ENCODE results near the gene CR1.
"Not testable (repeated sequence)": the region's sequence is repeated elsewhere in the genome, so short reads cannot be mapped to it uniquely, and the experiment has no call there.

CR1 gene

DNA sequence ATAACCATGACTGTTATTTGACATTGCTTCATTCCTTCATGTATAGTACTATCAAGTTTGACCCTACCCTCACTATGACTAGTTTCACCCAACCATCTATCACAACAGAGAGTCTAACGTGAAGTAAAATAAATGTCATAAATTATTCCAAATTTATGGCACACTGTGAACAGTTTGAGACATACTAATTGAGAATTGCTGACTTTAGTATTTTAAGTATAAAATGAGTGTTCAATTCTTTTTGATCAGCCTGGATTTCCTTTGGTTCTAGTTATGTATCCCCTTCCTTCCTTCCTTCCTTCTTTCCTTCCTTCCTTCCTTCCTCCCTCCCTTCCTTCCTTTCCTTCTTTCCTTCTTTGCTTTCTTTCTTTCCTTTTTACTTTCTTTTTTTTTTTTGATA, 14.5 kb downstream of the CR1 start:
- Histone ChIP-seq H3K27me3 (ENCODE audit: insufficient read depth, low read length) (no peaks in the 10 kb centered on the region), H3K4me3 (ENCODE audit: low read length) (no peak overlapping the region)

DNA sequence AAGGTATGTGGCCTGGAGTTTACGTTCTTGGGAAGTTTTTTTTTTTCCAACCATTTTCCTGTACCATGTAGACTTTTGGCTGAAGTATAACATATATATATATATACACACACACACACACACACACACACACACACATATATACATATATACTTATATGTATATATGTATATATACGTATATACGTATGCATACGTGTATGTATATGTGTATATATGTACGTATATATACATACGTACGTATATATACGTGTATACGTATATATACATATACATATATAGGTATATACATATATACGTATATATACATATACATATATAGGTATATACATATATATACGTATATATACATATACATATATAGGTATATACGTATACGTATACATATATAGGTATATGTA, 18.9 kb downstream of the CR1 start:
- H3K4me3 ChIP-seq (ENCODE audit: low read length) = no peak overlapping the region
- H3K9ac ChIP-seq (ENCODE audit: low read depth, low read length) = no peak overlapping the region
- H3K9me3 ChIP-seq (ENCODE audit: insufficient read depth, low read depth, low read length) = no peaks in the 10 kb centered on the region
- no peaks in the 10 kb centered on the region for H3K36me3 ChIP-seq (ENCODE audit: insufficient read depth, low read depth, low read length)
- no peaks in the 10 kb centered on the region for H3K4me1 ChIP-seq (ENCODE audit: insufficient read depth, low read length)
- no peak overlapping the region for H3K27ac ChIP-seq (ENCODE audit: low read length)
- H3K27me3 ChIP-seq (ENCODE audit: insufficient read depth, low read length) = no peaks in the 10 kb centered on the region

More for the DNA sequence above, 14.5 kb downstream of the CR1 start:
- Histone ChIP-seq H3K9ac (ENCODE audit: low read depth, low read length) (no peak overlapping the region), H3K36me3 (ENCODE audit: insufficient read depth, low read depth, low read length) (no peaks in the 10 kb centered on the region), H3K9me3 (ENCODE audit: insufficient read depth, low read depth, low read length) (no peaks in the 10 kb centered on the region), H3K27ac (ENCODE audit: low read length) (no peak overlapping the region), H3K4me1 (ENCODE audit: insufficient read depth, low read length) (no peaks in the 10 kb centered on the region)

DNA sequence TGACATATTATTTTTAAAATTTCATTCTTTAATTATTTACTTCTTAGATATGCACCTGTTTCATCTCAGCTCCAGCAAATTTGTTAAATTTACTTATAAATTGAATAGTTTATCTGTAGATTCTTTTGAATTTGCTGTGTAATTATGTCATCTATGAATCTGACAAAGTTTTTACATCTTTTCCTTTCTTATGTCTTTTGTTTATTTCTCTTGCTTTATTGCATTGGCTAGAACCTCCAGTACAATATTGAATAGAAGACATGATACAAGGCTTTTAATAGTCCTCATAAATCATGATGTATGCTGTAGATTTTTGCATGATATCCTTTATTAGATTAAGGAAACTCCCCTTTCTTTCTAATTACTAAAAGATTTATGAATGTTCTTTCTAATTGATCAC, 20.8 kb downstream of the CR1 start:
- Histone ChIP-seq H3K27ac (ENCODE audit: low read length) (no peak overlapping the region), H3K4me1 (ENCODE audit: insufficient read depth, low read length) (no peaks in the 10 kb centered on the region), H3K4me3 (ENCODE audit: low read length) (no peak overlapping the region), H3K36me3 (ENCODE audit: insufficient read depth, low read depth, low read length) (no peaks in the 10 kb centered on the region), H3K27me3 (ENCODE audit: insufficient read depth, low read length) (no peaks in the 10 kb centered on the region), H3K9me3 (ENCODE audit: insufficient read depth, low read depth, low read length) (no peaks in the 10 kb centered on the region), H3K9ac (ENCODE audit: low read depth, low read length) (no peak overlapping the region)

DNA sequence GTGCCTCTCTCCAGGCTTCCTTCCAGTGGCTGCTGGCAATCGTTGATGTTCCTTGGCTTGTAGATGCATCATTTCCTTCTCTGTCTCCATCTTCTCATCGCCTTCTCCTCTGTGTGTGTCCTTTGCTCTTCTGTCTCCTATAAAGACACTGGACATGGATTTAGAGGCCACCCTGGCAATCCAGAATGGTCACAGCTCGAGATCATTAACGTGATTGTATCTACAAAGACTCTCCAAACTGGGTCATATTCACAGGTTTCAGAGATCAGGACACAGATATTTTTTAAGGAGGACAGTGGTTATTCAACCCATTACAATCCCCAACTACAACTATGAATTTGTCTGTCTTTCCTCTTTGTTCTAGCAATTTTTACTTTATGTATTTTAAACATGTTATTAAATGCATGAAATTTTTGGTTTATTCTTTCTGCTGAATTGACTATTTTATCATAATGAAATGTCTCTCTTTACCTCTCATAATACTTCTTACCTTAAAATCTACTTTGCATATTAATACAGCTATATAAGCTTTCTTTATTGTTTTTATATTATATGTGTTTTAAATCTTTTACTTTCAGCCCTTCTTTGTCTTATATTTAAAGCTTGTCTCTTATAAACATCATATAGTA, 22.8 kb downstream of the CR1 start:
- Histone ChIP-seq H3K4me3 (ENCODE audit: low read length) (no peak overlapping the region), H3K9me3 (ENCODE audit: insufficient read depth, low read depth, low read length) (no peaks in the 10 kb centered on the region), H3K9ac (ENCODE audit: low read depth, low read length) (no peak overlapping the region), H3K27ac (ENCODE audit: low read length) (no peak overlapping the region), H3K27me3 (ENCODE audit: insufficient read depth, low read length) (no peaks in the 10 kb centered on the region), H3K4me1 (ENCODE audit: insufficient read depth, low read length) (no peaks in the 10 kb centered on the region), H3K36me3 (ENCODE audit: insufficient read depth, low read depth, low read length) (no peaks in the 10 kb centered on the region)

DNA sequence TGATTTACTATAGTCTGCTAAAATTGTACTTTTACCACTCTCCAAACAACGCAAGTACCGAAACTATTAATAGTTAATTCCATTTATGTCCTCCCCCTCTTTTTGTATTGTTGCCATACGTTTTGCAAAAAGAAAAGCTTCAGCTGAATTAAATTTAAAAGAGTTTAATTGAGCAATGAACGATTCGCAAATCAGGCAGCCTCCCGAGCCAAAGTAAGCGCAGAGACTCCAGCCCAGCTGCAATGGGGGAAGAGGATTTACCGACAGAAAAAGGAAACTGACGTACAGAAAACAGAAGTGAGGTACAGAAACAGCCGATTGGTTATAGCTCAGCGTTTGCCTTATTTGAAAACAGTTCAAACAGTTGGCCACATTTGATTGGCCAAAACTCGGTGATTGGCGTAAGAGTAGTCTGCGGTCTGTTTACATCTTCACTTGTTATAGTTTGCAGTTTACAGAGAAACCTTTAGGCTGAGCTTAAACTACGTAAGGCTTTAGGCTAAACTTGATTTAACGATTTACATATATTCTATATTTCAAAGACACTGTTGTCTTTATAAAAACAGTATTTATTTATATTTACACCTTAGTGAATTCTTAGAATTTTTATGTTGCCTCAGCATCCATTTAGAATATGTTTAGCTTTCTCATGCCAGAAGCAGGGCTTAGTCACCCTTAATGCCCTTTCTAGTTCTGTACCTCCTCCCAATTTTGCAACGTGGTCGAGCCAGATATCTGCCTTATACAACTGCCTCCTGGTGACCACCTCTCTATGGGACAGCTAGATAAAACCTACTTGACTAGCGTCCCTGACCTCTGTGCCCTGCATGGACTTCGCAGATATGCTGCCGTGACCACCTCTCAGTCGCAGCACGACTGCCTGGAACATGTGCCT, 23.8 kb downstream of the CR1 start:
- Histone ChIP-seq H3K9ac (ENCODE audit: low read depth, low read length) (no peak overlapping the region), H3K27ac (ENCODE audit: low read length) (no peak overlapping the region), H3K36me3 (ENCODE audit: insufficient read depth, low read depth, low read length) (no peaks in the 10 kb centered on the region), H3K27me3 (ENCODE audit: insufficient read depth, low read length) (no peaks in the 10 kb centered on the region), H3K4me3 (ENCODE audit: low read length) (no peak overlapping the region), H3K9me3 (ENCODE audit: insufficient read depth, low read depth, low read length) (no peaks in the 10 kb centered on the region), H3K4me1 (ENCODE audit: insufficient read depth, low read length) (no peaks in the 10 kb centered on the region)

DNA sequence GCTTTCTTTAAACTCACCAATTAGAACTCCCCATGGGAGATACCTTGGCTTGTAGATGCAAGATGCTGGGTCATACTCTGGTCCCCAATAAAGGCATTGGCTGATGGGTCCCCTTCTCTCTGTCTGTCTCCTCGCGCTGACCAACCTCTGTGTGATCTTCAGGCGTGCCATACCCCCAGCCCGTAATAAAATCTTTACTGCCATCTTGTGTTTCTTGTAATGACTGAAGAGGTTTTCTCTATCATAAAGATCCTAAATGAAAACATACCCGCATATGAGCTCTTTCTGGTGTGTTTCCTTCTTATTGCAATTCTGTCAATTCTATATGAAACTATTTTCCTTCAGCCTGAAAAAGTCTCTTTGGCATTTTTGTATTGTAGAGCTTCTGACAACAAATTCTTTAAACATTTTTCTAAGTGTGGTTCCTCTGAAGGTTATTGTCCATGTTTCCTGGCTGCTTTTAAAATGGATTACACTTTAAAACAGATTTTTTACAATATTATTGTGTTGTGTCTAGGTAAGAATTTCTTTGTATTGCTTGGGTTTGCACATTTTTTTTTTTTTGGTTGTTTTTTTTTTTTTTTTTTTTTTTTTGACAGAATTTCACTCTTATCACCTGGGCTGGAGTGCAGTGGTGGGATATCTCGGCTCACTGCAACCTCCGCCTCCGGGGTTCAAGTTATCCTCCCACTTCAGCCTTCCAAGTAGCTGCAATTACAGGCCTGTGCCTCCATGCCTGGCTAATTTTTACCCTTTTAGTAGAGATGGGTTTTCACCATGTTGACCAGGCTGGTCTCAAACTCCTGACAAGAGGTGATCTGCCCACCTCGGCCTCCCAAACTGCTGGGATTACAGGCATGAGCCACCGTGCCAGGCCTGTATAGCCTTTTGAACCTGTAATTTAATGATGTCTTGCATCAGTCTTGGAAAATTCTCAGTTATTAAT, 24.7 kb downstream of the CR1 start:
- H3K4me3 ChIP-seq (ENCODE audit: low read length); H3K27ac ChIP-seq (ENCODE audit: low read length); H3K4me1 ChIP-seq (ENCODE audit: insufficient read depth, low read length); H3K9me3 ChIP-seq (ENCODE audit: insufficient read depth, low read depth, low read length); H3K27me3 ChIP-seq (ENCODE audit: insufficient read depth, low read length); H3K9ac ChIP-seq (ENCODE audit: low read depth, low read length); H3K36me3 ChIP-seq (ENCODE audit: insufficient read depth, low read depth, low read length): not testable (repeated sequence)

DNA sequence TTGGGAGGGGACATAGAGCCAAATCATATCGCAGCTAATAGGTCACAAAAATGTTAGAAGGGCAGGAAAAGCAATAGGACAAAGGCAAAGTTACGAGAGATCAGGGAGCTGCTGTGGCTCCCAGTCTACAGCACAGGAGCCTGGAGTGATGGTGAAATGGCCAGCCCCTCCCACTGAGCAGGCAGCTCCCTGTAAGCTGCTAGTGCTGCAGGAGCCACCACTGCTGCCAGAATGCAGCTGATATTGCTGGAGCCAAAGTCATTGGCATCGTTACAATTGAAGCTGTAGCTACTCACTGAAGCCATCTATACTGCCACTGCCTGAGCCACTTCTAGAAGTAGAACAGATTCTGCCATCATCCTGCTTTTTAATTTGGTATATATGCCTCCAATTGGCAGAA, 29.3 kb downstream of the CR1 start:
- H3K4me1 ChIP-seq (ENCODE audit: insufficient read depth, low read length); H3K27me3 ChIP-seq (ENCODE audit: insufficient read depth, low read length); H3K36me3 ChIP-seq (ENCODE audit: insufficient read depth, low read depth, low read length); H3K9ac ChIP-seq (ENCODE audit: low read depth, low read length); H3K4me3 ChIP-seq (ENCODE audit: low read length); H3K9me3 ChIP-seq (ENCODE audit: insufficient read depth, low read depth, low read length); H3K27ac ChIP-seq (ENCODE audit: low read length): not testable (repeated sequence)

DNA sequence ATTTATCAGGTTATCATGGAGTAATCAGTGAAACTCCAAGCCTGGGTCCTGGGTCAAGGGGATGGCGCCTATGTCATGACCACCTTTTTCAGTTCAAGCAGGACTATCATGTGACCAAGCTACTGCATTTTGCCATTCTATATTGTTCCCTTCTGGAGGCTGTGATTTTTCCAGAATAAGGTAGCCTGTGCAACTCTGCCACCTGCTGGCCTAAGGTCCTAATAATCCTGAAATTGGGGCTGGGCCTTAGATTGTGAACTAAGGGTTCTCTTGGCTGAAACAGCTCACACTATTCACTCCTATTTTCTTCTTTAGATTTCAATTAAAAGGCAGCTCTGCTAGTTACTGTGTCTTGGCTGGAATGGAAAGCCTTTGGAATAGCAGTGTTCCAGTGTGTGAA, 32.4 kb downstream of the CR1 start:
- H3K4me1 ChIP-seq (ENCODE audit: insufficient read depth, low read length); H3K36me3 ChIP-seq (ENCODE audit: insufficient read depth, low read depth, low read length); H3K4me3 ChIP-seq (ENCODE audit: low read length); H3K9ac ChIP-seq (ENCODE audit: low read depth, low read length); H3K27me3 ChIP-seq (ENCODE audit: insufficient read depth, low read length); H3K9me3 ChIP-seq (ENCODE audit: insufficient read depth, low read depth, low read length); H3K27ac ChIP-seq (ENCODE audit: low read length): not testable (repeated sequence)

DNA sequence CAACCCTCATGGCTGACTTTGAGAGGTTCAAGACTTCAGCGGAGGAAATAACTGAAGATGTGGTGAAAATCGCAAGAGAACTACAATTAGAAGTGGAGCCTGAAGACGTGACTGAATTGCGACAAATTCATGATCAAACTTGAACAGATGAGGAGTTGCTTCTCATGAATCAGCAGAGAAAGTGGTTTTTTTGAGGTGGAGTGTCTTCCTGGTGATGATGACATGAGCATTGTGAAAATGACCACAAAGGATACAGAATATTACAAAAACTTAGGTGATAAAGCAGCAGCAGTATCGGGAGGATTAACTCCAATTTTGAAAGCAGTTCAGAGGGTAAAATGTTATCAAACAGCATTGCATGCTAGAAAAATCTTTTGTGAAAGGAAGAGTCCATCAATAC, 40.3 kb downstream of the CR1 start:
- not testable (repeated sequence) for H3K27ac ChIP-seq (ENCODE audit: low read length); H3K36me3 ChIP-seq (ENCODE audit: insufficient read depth, low read depth, low read length); H3K9ac ChIP-seq (ENCODE audit: low read depth, low read length); H3K4me3 ChIP-seq (ENCODE audit: low read length); H3K27me3 ChIP-seq (ENCODE audit: insufficient read depth, low read length); H3K9me3 ChIP-seq (ENCODE audit: insufficient read depth, low read depth, low read length); H3K4me1 ChIP-seq (ENCODE audit: insufficient read depth, low read length)

DNA sequence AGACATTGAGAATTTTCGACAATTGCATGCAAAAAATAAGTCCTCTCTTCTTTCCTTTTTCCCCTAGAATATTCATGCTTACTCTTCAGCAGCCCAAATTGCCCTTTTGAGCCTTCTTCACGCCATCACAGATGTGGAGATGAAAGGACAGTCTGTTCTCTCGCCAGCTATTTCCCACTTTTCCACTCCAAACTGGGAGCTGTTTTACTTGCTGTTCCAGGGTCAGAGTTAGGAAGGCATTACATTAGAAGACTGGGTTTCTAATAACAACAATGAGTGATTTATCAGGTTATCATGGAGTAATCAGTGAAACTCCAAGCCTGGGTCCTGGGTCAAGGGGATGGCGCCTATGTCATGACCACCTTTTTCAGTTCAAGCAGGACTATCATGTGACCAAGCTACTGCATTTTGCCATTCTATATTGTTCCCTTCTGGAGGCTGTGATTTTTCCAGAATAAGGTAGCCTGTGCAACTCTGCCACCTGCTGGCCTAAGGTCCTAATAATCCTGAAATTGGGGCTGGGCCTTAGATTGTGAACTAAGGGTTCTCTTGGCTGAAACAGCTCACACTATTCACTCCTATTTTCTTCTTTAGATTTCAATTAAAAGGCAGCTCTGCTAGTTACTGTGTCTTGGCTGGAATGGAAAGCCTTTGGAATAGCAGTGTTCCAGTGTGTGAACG, 50.9 kb downstream of the CR1 start:
- not testable (repeated sequence) for H3K27me3 ChIP-seq (ENCODE audit: insufficient read depth, low read length); H3K4me1 ChIP-seq (ENCODE audit: insufficient read depth, low read length); H3K9ac ChIP-seq (ENCODE audit: low read depth, low read length); H3K4me3 ChIP-seq (ENCODE audit: low read length); H3K36me3 ChIP-seq (ENCODE audit: insufficient read depth, low read depth, low read length); H3K27ac ChIP-seq (ENCODE audit: low read length); H3K9me3 ChIP-seq (ENCODE audit: insufficient read depth, low read depth, low read length)

DNA sequence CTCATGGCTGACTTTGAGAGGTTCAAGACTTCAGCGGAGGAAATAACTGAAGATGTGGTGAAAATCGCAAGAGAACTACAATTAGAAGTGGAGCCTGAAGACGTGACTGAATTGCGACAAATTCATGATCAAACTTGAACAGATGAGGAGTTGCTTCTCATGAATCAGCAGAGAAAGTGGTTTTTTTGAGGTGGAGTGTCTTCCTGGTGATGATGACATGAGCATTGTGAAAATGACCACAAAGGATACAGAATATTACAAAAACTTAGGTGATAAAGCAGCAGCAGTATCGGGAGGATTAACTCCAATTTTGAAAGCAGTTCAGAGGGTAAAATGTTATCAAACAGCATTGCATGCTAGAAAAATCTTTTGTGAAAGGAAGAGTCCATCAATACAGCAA, 58.9 kb downstream of the CR1 start:
- not testable (repeated sequence) for H3K36me3 ChIP-seq (ENCODE audit: insufficient read depth, low read depth, low read length); H3K27me3 ChIP-seq (ENCODE audit: insufficient read depth, low read length); H3K27ac ChIP-seq (ENCODE audit: low read length); H3K9me3 ChIP-seq (ENCODE audit: insufficient read depth, low read depth, low read length); H3K9ac ChIP-seq (ENCODE audit: low read depth, low read length); H3K4me3 ChIP-seq (ENCODE audit: low read length); H3K4me1 ChIP-seq (ENCODE audit: insufficient read depth, low read length)

Measured in iPS-20b (cell line).